ENCODE measurements around the gene AQP7.
"Not testable (repeated sequence)": the region's sequence is repeated elsewhere in the genome, so short reads cannot be mapped to it uniquely, and the experiment has no call there.

DNA sequence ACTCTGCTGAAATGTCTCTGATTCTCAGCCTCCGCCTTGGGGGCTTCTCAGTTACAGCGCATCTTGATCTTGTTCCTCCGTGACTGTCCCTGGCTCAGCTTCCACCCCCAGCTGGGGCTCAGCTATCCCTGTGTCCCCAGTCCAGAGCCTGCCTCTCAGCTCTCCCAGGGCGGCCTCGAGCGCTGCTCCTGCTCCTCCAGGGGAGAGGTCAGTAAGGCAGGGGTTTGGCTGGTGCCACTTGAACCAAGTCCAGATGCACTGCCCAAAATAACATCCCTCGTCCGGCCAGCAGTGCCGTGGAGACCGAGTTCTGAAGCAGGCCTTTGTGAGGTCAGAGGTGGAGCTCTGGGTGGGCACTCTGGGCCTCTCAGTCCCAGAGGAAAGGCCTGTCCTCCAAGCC lies at the start of gene AQP7:
- TF ChIP-seq GATA2, GATA3 (IDR thresholded peaks at IDR 0.05; ENCODE audit: low read depth, low read length): not testable (repeated sequence)
